GM21619 (cell line): Measurements from ENCODE around the gene GJD4.
A peak's percentile ranks its signal among the peaks of the same experiment; 100 is the strongest.

Experiments
- ATAC-seq: cut with Tn5 transposase; IDR thresholded peaks from one replicate; pipeline ENCODE4 v1.9.1; 2021; ENCODE audit not compliant: unreplicated experiment

Gene GJD4

GRCh38 chr10:35613597-35614226 lies 8.6 kb downstream of the GJD4 start:
- ATAC-seq = no peak

DNA sequence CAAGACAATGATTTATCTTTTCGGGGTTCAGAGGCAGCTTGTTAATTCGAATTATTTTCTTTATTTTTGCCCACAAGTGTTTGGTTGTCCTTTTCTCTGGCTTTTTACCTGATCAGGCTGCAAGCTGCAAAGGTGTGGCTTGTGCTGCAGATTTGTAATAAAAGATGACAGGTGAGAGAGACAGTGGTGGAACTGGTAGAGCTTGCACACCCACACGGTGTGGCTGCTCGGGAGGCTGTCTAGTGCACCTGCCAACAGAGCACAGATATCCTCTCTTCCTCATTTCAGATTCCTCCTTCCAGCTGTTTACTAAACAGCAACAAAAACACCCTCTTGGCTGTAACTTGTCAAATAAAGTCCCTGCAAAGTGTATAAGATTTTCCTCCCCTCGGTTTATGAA lies 9.2 kb downstream of the GJD4 start:
- ATAC-seq = no peak

DNA sequence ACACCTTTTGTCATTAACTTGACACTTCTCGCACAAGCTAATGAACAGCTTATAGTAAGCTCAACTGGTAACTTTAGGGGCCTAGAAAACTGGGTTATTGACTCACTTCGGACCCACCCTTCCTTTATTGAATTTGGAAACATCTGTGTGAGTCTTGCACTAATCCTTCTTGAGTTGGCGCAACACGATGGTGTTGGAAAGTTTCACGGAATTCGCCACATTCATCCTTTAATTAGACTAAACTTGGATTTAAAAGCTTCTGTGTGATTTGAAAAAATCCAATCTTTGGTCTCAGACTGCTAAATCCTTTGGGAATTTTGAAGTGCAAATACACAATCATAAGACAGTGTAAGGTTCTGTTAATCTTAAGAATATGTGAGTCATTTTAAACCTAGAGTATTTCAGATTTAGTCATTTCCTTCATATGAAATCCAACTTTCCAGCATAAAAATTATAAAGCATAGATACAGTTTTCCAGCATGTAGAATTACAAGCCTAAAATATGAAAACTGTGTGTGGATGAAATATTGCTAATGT lies 21.9 kb downstream of the GJD4 start:
- ATAC-seq = no peak

GRCh38 chr10:35631404-35631803 lies 26.3 kb downstream of the GJD4 start:
- ATAC-seq = no peak

DNA sequence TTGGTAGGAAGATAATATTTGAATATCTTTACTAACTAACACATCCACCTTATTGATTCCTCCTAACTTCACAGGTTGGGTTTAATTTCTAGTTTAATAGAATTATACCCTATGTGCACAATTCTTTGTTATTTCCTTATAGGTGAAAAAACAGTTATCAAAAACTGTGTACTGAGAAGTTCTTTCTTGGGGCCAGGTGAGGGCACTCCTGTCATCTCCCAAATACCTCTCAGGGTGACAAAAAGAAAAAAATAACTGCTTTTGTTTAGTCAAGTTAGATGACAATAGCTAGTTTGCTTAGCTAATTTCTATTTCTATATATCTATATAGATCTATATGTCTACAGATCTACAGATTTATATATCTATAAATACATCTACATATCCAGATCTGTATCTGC lies 26.9 kb downstream of the GJD4 start:
- no peak for ATAC-seq

- no peak for ATAC-seq
Measured at GRCh38 chr10:35633006-35633980, 28.2 kb downstream of the GJD4 start.

DNA sequence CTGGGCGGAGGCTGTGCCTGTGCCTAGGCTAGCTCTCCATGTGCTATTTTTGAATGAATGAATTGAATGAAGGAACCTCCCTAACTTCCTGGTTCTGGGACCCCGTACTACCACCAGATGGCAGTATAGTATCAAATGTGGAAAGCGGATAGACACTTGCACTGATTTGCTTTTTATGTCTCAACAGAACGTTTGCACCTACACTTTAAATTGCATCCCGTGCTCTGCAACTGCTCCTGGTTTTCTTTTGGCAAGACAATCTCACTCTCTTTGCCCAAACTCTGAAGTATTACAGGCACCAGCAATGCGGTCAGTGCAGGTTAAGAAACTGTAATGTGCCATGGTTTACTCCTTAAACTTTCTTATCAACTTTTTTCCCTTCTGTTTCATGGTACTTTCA lies 30.4 kb downstream of the GJD4 start:
- no peak for ATAC-seq

GRCh38 chr10:35636956-35637355 lies 31.8 kb downstream of the GJD4 start:
- no peak for ATAC-seq

DNA sequence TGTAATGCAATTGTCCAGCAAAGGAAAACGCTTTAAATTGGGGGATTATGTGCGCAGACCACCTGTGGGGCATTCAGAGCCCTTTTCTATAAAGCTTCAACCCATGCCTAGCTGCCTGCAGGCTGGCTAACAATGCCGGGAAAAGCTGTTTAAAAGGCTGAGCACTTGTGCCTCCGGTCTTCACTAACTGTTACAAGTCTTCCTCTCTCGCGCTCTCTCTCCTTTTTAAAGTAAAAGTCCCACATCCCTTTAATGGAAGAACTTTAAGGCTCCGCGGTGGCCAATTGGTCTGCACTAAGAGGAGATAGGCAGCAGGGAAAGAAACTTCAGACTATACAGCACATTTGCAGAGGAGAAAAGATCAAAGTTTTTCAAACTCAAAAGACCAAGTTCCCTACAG lies 32.3 kb downstream of the GJD4 start:
- no peak for ATAC-seq

- ATAC-seq = no peak
Measured at GRCh38 chr10:35638101-35638500, 33.0 kb downstream of the GJD4 start.

DNA sequence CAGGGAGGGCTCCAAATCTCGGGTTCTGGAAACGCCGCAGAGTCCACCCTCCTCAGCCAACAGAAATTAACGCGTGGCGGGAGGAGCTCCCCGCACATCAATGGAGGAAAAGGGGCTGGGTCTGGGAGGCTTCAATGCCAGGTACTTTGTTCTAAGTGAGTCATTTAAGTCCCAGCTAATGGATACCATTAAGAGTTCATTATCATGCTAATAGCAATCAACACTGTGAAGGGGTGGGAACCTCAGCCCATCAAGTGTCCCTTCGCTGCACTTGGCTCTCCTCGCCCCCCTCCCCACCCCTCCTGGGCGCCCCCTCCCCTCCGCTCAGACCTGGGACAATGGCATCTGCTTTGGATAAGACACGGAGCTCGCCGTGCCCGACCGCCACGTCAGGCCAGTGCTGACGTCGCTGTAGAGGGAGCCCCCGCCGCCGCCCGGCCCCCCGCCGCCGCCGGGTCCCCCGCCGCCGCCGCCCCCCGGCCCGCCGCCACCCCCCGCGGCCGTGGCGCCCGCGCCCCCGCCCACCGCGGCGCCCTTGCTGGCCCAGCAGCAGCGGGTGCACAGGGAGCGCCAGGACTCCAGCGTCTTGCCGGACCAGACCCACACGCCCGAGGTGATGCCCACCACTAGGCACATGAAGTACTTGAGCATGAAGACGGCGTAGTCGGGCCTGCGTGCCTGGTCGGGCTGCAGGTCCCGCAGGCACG lies 34.0 kb downstream of the GJD4 start:
- ATAC-seq = no peak

- no peak for ATAC-seq
Measured at GRCh38 chr10:35639728-35640401, 34.7 kb downstream of the GJD4 start.

- ATAC-seq = peak; percentile 17
Measured at GRCh38 chr10:35640474-35640873, 35.3 kb downstream of the GJD4 start.

DNA sequence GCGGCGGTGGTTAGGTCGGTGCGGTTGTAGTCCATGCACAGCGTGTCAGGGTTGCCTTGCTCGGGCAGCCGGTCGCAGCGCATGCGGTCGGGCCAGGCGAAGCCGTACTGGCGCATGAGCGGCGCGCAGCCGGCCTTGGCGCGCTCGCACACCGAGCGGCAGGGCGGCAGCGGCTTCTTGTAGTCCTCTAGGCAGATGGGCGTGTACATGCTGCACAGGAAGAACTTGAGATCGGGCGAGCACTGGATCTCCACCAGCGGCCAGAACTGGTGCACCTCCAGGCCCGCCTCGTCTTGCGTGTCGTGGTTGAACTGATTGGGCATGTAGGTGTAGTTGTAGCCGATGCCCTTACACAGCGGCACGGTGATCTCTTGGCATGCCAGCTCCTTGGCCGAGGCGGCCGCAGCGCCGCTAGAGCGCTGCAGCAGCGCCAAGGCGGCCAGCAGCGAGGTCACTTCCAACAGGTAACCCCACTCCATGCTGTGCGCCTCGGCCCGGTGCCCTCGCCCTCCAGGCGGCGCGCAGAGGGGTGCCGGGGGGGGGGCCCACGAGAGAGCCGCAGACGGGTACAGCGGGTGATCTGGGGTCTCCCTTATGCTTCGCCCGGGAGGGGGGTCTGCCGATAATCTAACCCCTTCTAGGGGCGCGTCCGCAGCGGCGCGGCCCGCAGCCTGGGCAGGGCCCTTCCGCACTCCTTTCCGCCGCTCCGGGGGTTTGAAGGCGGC lies 36.0 kb downstream of the GJD4 start:
- ATAC-seq = peak; percentile 27

DNA sequence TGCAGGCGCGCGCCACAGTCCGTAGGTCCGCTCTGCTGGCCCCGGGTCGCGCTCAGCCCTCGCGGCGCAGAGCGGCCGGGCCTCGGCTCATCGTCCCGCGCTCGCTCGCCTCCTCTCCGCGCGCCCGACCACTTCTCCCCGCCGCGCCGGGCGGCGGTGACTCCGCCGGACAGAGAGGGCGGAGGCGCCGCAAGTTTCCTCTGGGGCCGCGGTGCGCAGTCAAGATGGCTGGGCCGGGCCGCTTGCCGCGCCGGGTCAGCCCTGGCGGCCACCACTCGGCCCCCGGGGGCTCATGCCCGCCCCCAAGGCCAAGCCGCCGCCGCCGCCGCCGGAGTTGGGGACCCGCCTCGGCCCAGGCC lies 36.5 kb downstream of the GJD4 start:
- peak; percentile 25 for ATAC-seq

- ATAC-seq = peak; percentile 91
Measured at GRCh38 chr10:35642035-35642792, 37.1 kb downstream of the GJD4 start, which contains the start of gene FZD8. TSS of gene FZD8 (minus strand) at chr10:35642296. CDS start at chr10:35641429, 867 bp downstream.

DNA sequence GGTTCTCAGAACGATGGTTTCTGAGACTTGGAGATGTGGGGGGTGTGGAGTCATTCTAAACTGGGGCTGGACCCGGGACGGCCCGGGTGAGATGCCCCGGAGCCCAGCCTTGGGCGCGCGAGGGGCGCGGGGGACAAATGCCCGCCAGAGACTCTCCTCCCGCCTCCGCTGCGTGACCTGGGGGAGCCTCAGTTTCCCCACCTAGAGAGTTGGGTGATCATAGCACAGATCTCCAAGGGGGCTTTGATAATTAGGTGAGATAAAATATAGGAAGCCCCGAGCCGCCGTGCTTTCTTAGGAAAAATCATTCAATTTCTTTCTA lies 37.6 kb downstream of the GJD4 start:
- no peak for ATAC-seq

- ATAC-seq = no peak
Measured at GRCh38 chr10:35643151-35644049, 38.3 kb downstream of the GJD4 start.
